GM10266 (cell line): ENCODE measurements around the gene ZFYVE16.
A peak's percentile ranks its signal among the peaks of the same experiment; 100 is the strongest.

Experiments
- DNase-seq: peaks from one replicate; pipeline ENCODE4 v3.0.0; 2012; ENCODE audit errors: extremely low spot score
- TF ChIP-seq, protein P1 (sequence below): IDR thresholded peaks from 2 replicates; pipeline ENCODE4 v1.5.1; 2012; ENCODE audit warnings: mild to moderate bottlenecking, low read depth; ENCODE audit not compliant: control insufficient read depth, insufficient read depth; ENCODE audit errors: missing control alignments

The ZFYVE16 gene

DNA sequence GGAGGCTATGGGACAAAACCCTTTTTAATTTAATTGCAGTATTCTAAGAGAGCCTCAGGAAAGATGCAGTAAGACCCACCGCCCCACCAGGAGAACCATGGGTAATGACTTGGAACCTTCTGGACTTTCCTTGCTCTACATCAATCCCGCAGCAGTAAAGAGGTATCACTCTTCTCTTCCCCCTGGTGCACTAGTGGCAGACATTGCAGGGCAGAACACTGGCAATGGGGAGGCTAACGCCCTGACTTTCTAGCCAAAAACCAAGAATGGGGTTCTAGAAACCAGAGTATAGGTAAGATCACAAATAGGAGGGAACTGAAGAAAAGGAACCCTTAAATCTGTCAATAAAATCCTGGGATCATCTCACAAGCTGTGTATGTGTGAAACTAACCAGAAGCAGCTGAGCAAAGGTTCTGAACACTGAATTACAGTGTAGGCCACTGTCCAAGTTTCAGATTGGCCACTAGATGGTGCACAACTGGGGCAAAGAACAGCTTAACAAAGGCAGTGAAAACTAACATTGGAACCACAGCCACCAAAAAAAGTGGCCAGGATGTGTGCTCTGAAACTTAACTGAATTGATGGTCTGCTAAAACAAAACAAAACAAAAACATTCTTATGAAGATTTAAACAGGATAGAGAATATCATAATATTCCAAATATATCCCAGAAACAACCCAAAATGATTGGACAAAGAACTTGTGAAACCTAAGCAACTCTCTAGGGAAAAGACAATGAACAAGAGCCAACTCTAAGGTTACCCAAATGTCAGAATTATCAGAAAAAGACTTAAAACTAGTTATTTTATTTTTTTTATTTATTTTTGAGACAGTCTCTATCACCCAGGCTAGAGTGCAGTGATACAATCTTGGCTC, 73.4 kb downstream of the ZFYVE16 start:
- DNase-seq = peak; percentile 53
- TF ChIP-seq, protein P1, sequence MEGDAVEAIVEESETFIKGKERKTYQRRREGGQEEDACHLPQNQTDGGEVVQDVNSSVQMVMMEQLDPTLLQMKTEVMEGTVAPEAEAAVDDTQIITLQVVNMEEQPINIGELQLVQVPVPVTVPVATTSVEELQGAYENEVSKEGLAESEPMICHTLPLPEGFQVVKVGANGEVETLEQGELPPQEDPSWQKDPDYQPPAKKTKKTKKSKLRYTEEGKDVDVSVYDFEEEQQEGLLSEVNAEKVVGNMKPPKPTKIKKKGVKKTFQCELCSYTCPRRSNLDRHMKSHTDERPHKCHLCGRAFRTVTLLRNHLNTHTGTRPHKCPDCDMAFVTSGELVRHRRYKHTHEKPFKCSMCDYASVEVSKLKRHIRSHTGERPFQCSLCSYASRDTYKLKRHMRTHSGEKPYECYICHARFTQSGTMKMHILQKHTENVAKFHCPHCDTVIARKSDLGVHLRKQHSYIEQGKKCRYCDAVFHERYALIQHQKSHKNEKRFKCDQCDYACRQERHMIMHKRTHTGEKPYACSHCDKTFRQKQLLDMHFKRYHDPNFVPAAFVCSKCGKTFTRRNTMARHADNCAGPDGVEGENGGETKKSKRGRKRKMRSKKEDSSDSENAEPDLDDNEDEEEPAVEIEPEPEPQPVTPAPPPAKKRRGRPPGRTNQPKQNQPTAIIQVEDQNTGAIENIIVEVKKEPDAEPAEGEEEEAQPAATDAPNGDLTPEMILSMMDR = peak; percentile 62

DNA sequence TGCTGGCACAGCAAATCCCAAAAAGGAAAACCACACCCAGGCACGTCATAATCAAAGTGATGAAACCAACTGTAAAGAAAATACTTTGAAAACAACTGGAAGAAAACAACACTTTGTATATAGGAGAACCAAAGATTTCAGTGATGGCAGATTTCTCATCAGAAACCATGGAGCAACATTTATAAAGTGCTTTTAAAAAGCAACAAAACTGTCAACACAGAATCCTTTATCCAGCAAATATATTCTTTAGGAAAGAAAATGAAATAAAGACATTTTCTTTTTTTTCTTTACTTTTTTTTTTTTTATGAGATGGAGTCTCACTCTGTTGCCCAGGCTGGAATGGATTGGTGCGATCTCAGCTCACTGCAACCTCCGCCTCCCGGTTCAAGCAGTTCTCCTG, 74.7 kb downstream of the ZFYVE16 start:
- TF ChIP-seq, protein P1 = no peak
- DNase-seq = no peak

DNA sequence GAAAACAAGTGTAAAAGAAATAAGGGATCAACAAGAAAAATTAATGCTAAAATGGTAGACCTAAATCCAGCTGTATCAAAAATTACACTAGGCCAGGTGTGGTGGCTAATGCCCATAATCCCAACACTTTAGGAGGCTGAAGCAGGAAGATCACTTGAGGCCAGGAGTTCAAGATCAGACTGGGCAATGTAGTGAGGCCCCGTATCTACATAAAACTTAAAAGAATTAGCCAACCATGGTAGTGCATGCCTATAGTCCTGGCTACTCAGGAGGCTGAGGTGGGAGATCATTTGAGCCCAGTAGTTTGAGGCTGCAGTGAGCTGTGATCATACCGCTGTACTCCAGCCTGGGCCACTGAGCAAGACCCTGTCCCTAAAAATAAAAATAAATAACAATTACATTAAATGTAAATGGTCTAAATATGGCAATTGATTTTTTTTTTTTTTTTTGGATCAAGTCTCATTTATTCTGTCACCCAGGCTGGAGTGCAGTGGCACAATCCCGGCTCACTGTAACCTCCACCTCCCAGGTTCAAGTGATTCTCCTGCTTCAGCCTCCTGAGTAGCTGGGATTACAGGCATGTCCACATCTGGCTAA, 75.9 kb downstream of the ZFYVE16 start:
- no peak for DNase-seq
- TF ChIP-seq, protein P1 = no peak

DNA sequence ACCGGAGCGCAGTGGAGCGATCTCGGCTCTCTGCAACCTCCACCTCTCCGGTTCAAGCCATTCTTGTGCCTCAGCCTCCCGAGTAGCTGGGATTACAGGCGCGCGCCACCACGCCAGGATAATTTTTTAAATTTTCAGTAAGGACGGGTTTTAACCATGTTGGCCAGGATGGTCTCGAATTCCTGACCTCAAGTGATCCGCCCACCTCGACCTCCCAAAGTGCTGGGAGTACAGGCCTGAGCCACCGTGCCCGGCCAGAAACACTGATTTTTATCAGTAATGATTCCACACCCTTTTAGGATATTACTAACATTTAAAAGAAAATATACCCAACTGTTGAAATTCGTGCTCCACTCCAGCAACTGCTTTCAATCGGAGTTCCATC, 79.6 kb downstream of the ZFYVE16 start:
- DNase-seq = no peak
- TF ChIP-seq, protein P1 = no peak

DNA sequence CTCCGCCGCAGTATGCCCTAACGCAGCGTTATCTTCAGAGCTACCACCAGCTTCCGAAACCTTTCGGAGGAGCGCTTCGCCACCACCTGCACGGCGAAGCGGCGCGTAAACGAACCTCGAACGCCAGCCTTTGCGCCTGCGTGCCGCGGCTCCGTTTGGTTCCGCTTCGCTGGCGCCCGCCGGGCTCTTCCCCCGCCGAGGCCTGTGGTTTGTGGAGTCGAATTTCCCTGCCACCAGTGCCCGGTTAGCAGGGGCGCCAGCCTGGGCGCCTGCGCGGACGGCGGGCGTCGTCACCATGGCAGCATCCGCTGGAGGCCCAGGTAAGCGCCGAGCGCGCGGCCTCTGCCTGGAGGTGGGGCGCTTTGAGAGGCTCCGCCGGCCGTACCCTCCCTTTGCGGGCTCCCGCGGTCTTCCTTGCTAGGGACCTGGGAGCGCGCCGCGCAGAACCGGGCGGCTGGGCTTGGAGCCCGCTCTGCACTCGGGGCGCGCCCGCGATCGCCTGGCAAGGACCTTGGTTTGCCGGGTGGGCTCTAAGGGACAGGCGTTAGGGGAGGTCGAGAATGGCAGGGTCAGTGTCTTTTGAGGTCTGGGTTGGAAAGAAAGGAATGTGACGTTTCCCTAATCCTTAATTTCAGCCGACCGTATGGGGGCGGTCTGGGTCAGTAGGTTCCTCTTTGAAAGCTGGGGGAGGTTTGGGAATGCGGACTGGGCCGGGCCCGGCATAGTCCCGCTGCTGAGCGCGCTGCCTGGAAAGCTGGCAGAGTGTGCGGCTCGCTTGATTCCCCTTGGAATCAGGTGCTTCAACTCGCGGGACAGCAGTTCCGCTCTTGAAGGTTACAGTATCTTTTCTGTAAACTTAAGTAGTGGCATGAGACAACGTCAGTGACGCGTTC, 80.2 kb downstream of the ZFYVE16 start, which contains the start of gene FAM151B:
FAM151B (plus strand) TSS at position 272 of the 893 bp plus-strand sequence; CDS start at position 296, 24 bp downstream.
- TF ChIP-seq, protein P1 = no peak

DNA sequence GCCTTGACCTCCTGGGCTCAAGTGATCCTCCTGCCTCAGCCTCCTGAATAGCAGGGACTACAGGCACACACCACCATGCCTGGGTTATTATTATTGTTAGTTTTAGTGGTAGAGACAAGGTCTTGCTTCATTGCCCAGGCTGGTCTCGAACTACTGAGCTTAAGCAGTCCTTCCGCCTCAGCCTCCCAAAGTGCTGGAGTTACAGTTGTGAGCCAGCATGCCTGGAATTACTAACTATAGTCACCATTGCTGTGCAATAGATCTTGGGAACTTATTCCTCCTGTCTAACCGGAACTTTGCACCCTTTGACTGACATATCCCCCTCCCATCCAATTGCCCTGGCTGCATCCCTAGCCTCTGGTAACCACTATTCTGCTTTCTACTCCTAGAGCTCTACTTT, 83.4 kb downstream of the ZFYVE16 start:
- TF ChIP-seq, protein P1 = no peak
- DNase-seq = no peak

More for the DNA sequence above, 80.2 kb downstream of the ZFYVE16 start, which contains the start of gene FAM151B:
- peak; percentile 62 for DNase-seq
